SK-N-SH (cell line): ENCODE data around the gene CLASP1. TPM values are rescaled to one million over a fixed set of nuclear protein-coding genes. Genes with fewer than 3 reads are reported as not detected.
A peak's percentile ranks its signal among the peaks of the same experiment; 100 is the strongest.

Source experiments
- CTCF ChIA-PET: fragments of 300-600, 350-600 bp; formaldehyde crosslinking; extraction: SDS; loops from one replicate; lab custom pipeline; 2021; lab: Yijun Ruan, JAX
- POLR2A ChIA-PET: fragments of 350-600 bp; sonication (Branson Sonifier 250); formaldehyde crosslinking; extraction: SDS; loops from one replicate; lab custom pipeline; 2020; ENCODE audit warnings: antibody characterized with exemption, inconsistent platforms; lab: Yijun Ruan, JAX
- DNase-seq: peaks from one replicate; pipeline ENCODE4 v3.0.0; 2012
- H2AFZ ChIP-seq: fragments of 200-600 bp; sonication (generic); 2 replicates; pipeline ENCODE4 v1.8.1; 2016; ENCODE audit warnings: antibody characterized with exemption, mild to moderate bottlenecking, low read depth
- H3F3A ChIP-seq: fragments of 200-600 bp; sonication (generic); replicated peaks from 2 replicates; pipeline ENCODE3; 2016; ENCODE audit warnings: antibody characterized with exemption, mild to moderate bottlenecking; ENCODE audit not compliant: insufficient read depth
- H3K27ac ChIP-seq, 2 experiments: fragments of 200-500 bp in 1 of 2; fragments of 200-600 bp in 1 of 2; sonication (Bioruptor generic) in 1 of 2; sonication (generic), shearing (Covaris generic) in 1 of 2; 2 replicates each; pipeline versions ENCODE4 v1.5.1 to v1.6.1; 2014 to 2016; ENCODE audit warnings: low read depth in 2 of 2, inconsistent platforms in 1 of 2, low read length in 1 of 2, mild to moderate bottlenecking in 1 of 2, mixed read lengths in 1 of 2
- H3K27me3 ChIP-seq: fragments of 200-600 bp; sonication (generic), shearing (Covaris generic); 2 replicates; pipeline ENCODE4 v1.6.1; 2016; ENCODE audit warnings: mixed run types; ENCODE audit not compliant: insufficient read depth
- H3K36me3 ChIP-seq, 2 experiments: fragments of 200-500 bp in 1 of 2; fragments of 200-600 bp in 1 of 2; sonication (Bioruptor generic) in 1 of 2; sonication (generic) in 1 of 2; replicated peaks in 1 of 2; 2 replicates each; pipeline versions ENCODE3 to v1.5.1; 2014 to 2016; ENCODE audit warnings: low read length in 1 of 2, mild to moderate bottlenecking in 1 of 2; ENCODE audit not compliant: insufficient read depth in 2 of 2, control insufficient read depth in 1 of 2
- H3K4me1 ChIP-seq, 2 experiments: fragments of 200-500 bp in 1 of 2; fragments of 200-600 bp in 1 of 2; sonication (Bioruptor generic) in 1 of 2; sonication (generic), shearing (Covaris generic) in 1 of 2; 2 replicates each; pipeline versions ENCODE4 v1.5.1 to v1.6.1; 2014 to 2016; ENCODE audit warnings: low read depth in 1 of 2, low read length in 1 of 2, mixed run types in 1 of 2; ENCODE audit not compliant: insufficient read depth in 2 of 2, control insufficient read depth in 1 of 2
- H3K4me2 ChIP-seq: fragments of 200-600 bp; sonication (generic), shearing (Covaris generic); 2 replicates; pipeline ENCODE4 v1.6.1; 2017; ENCODE audit warnings: mixed run types
- H3K4me3 ChIP-seq, 2 experiments: fragments of 200-500 bp in 1 of 2; fragments of 200-600 bp in 1 of 2; sonication (Bioruptor generic) in 1 of 2; sonication (generic), shearing (Covaris generic) in 1 of 2; 2 replicates each; pipeline versions ENCODE4 v1.5.1 to v1.8.1; 2014 to 2016; ENCODE audit warnings: low read depth in 2 of 2, inconsistent platforms in 1 of 2, low read length in 1 of 2, mild to moderate bottlenecking in 1 of 2, mixed read lengths in 1 of 2, moderate library complexity in 1 of 2
- H3K79me2 ChIP-seq: fragments of 200-600 bp; sonication (generic); 2 replicates; pipeline ENCODE4 v1.8.1; 2017; ENCODE audit warnings: mild to moderate bottlenecking; ENCODE audit not compliant: insufficient read depth
- H3K9ac ChIP-seq: fragments of 200-600 bp; sonication (generic); 2 replicates; pipeline ENCODE4 v1.6.1; 2017; ENCODE audit warnings: mixed run types
- H3K9me2 ChIP-seq: fragments of 200-600 bp; sonication (generic); 2 replicates; pipeline ENCODE4 v1.6.1; 2017; ENCODE audit warnings: mixed run types
- H3K9me3 ChIP-seq: fragments of 200-600 bp; sonication (generic); 2 replicates; pipeline ENCODE4 v1.6.1; 2017; ENCODE audit warnings: mixed run types, mild to moderate bottlenecking, moderate library complexity
- H4K20me1 ChIP-seq: fragments of 200-600 bp; sonication (generic); 2 replicates; pipeline ENCODE4 v1.6.1; 2017; ENCODE audit warnings: mild to moderate bottlenecking, mixed run types; ENCODE audit not compliant: insufficient read depth
- CHD2 ChIP-seq: fragments of 150-350 bp; IDR thresholded peaks from 2 replicates; pipeline ENCODE4 v1.6.1; 2018; ENCODE audit warnings: low read length; ENCODE audit not compliant: partially characterized antibody
- ELF1 ChIP-seq: IDR thresholded peaks from 2 replicates; pipeline ENCODE4 v1.4.0; 2012
- EP300 ChIP-seq, 2 experiments: IDR thresholded peaks; 2 replicates each; pipeline versions ENCODE4 v1.4.0 to v1.6.1; 2012; ENCODE audit warnings: borderline replicate concordance in 1 of 2, low read depth in 1 of 2, low read length in 1 of 2
- EZH2phosphoT487 ChIP-seq: fragments of 200-600 bp; sonication (generic); IDR thresholded peaks from 2 replicates; pipeline ENCODE4 v1.6.1; 2017; ENCODE audit warnings: low read depth, mixed run types, mild to moderate bottlenecking, antibody characterized with exemption, moderate library complexity, borderline replicate concordance
- FOXM1 ChIP-seq: IDR thresholded peaks from 2 replicates; pipeline ENCODE4 v1.4.0; 2012; ENCODE audit warnings: low read depth, mild to moderate bottlenecking
- GABPA ChIP-seq: IDR thresholded peaks from 2 replicates; pipeline ENCODE4 v1.4.0; 2012; ENCODE audit warnings: low read depth, mild to moderate bottlenecking
- JUND ChIP-seq: IDR thresholded peaks from 2 replicates; pipeline ENCODE4 v1.4.0; 2012
- MEF2A ChIP-seq: IDR thresholded peaks from 2 replicates; pipeline ENCODE4 v1.4.0; 2012; ENCODE audit warnings: low read depth, borderline replicate concordance
- PBX3 ChIP-seq: IDR thresholded peaks from 2 replicates; pipeline ENCODE4; 2012
- RAD21 ChIP-seq: IDR thresholded peaks from 2 replicates; pipeline ENCODE4 v1.6.1; 2012; ENCODE audit warnings: mild to moderate bottlenecking, low read length
- RCOR1 ChIP-seq: fragments of 150-350 bp; IDR thresholded peaks from 2 replicates; pipeline ENCODE4 v1.6.1; 2017; ENCODE audit warnings: antibody characterized with exemption, low read length
- RFX5 ChIP-seq: IDR thresholded peaks from 2 replicates; pipeline ENCODE4 v1.6.1; 2012; ENCODE audit warnings: mild to moderate bottlenecking, improper control_type of control experiment, low read length
- RXRA ChIP-seq: IDR thresholded peaks from 2 replicates; pipeline ENCODE4 v1.4.0; 2012; ENCODE audit warnings: low read depth, mild to moderate bottlenecking, borderline replicate concordance
- SMC3 ChIP-seq: IDR thresholded peaks from 2 replicates; pipeline ENCODE4 v1.6.1; 2012; ENCODE audit warnings: low read depth, low read length, improper control_type of control experiment
- TCF12 ChIP-seq: IDR thresholded peaks from 2 replicates; pipeline ENCODE4 v1.4.0; 2012
- USF1 ChIP-seq: IDR thresholded peaks from 2 replicates; pipeline ENCODE4 v1.4.0; 2012; ENCODE audit warnings: low read depth, borderline replicate concordance
- WGBS: methylation state at CpG from one replicate; pipeline ENCODE4 v1.1.6; 2017; ENCODE audit warnings: low lambda C conversion rate; 5-methylcytosine and 5-hydroxymethylcytosine counted together
- polyA plus RNA-seq, 3 experiments: library from polyadenylated mRNA; depleted of rRNA; stranded (reverse); fragments of >200 nt; gene quantifications; 2 replicates each; pipeline ENCODE4 v1.2.3, GENCODE V29; 2012
- TF ChIP-seq, protein P1 (sequence below): fragments of 200-600 bp; sonication (generic); IDR thresholded peaks from 2 replicates; pipeline ENCODE4 v1.6.1; 2017; ENCODE audit warnings: antibody characterized with exemption, mild to moderate bottlenecking, moderate library complexity
- TF ChIP-seq, protein P2 (sequence below): fragments of 150-350 bp; IDR thresholded peaks from 2 replicates; pipeline ENCODE4 v1.6.1; 2016; ENCODE audit warnings: mild to moderate bottlenecking, low read depth, low read length

CLASP1 gene
- polyA plus RNA-seq, 1 of the 3 experiments (the other 2 are of a cell fraction): 4.9 TPM

DNA sequence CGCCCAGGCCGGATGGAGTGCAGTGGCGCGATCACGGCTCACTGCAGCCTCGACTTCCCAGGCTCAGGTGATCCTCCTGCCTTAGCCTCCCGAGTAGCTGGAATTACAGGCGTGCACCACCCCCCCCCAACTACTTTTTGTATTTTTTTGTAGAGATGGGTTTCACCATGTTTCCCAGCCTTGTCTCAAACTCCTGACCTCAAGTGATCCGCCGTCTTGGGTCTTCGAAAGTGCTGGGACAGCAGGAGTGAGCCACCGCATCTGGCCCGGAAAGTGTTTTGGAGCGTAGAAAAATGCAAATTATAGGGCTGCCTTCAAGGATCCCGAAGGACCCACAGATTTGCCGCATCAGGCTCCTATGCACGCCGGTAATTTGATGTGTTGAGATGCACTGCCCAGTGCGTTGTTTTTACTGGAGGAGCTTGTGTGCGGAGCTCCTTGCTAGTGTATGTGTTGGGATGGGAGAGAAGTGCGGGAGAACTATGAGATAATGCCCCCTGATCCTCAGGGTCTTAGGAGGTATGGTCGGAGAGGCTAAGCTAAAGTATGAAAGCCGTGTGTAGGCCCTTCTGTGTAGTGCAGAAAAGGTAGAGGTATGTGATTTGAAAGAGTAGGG is 1.2 kb upstream of the CLASP1 start:
- peaks cover 73% of the 10 kb centered on the region for H3K79me2 ChIP-seq
- TF ChIP-seq GABPA (no peak), RXRA (no peak), FOXM1 (no peak), CHD2 (no peak), EZH2phosphoT487 (no peak), RAD21 (no peak), RFX5 (no peak), SMC3 (no peak), TCF12 (no peak), MEF2A (no peak), PBX3 (no peak), JUND (no peak), EP300 (IDR thresholded peaks at IDR 0.05; ENCODE audit: borderline replicate concordance in 1 of 2, low read depth in 1 of 2, low read length in 1 of 2) (no peak), USF1 (no peak), ELF1 (no peak), RCOR1 (no peak)
- TF ChIP-seq, protein P1, sequence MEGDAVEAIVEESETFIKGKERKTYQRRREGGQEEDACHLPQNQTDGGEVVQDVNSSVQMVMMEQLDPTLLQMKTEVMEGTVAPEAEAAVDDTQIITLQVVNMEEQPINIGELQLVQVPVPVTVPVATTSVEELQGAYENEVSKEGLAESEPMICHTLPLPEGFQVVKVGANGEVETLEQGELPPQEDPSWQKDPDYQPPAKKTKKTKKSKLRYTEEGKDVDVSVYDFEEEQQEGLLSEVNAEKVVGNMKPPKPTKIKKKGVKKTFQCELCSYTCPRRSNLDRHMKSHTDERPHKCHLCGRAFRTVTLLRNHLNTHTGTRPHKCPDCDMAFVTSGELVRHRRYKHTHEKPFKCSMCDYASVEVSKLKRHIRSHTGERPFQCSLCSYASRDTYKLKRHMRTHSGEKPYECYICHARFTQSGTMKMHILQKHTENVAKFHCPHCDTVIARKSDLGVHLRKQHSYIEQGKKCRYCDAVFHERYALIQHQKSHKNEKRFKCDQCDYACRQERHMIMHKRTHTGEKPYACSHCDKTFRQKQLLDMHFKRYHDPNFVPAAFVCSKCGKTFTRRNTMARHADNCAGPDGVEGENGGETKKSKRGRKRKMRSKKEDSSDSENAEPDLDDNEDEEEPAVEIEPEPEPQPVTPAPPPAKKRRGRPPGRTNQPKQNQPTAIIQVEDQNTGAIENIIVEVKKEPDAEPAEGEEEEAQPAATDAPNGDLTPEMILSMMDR: no peak
- TF ChIP-seq, protein P2, sequence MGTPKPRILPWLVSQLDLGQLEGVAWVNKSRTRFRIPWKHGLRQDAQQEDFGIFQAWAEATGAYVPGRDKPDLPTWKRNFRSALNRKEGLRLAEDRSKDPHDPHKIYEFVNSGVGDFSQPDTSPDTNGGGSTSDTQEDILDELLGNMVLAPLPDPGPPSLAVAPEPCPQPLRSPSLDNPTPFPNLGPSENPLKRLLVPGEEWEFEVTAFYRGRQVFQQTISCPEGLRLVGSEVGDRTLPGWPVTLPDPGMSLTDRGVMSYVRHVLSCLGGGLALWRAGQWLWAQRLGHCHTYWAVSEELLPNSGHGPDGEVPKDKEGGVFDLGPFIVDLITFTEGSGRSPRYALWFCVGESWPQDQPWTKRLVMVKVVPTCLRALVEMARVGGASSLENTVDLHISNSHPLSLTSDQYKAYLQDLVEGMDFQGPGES: no peak
- TF ChIP-seq, all 33 proteins: peak for 0
- POLR2A ChIA-PET: interaction anchor here (0.5 to 3.5 kb wide), 9 partner anchors 10 to 119 kb away, joined by 3 to 38 read pairs (median 4); partner anchors contain the start of gene RNU4ATAC
- H3F3A ChIP-seq: peaks cover 5% of the 10 kb centered on the region
- H3K9ac ChIP-seq: peak overlapping the region; percentile 84
- H3K9me3 ChIP-seq: no peaks in the 10 kb centered on the region
- WGBS: 2% methylated on average over 19 of the region's 23 CpGs
- peak overlapping the region; percentile 84 for H3K4me2 ChIP-seq
- peak; percentile 20 for DNase-seq
- peak overlapping the region; percentile 95 to 98 for H3K27ac ChIP-seq
- CTCF ChIA-PET: interaction anchor here (0.7 to 1.4 kb wide), 5 partner anchors 44 to 120 kb away, joined by 3 to 5 read pairs (median 4); partner anchors contain the start of gene RNU4ATAC
- H4K20me1 ChIP-seq: no peaks in the 10 kb centered on the region
- H2AFZ ChIP-seq: peak overlapping the region; percentile 95
- H3K4me3 ChIP-seq: peak overlapping the region; percentile 78 to 86
- H3K9me2 ChIP-seq: no peaks in the 10 kb centered on the region
- peaks cover 2 to 7% of the 10 kb centered on the region in 2 experiments for H3K36me3 ChIP-seq
- H3K27me3 ChIP-seq: no peaks in the 10 kb centered on the region
- peaks cover 4 to 5% of the 10 kb centered on the region in 2 experiments; a peak in 2 of 4 replicates for H3K4me1 ChIP-seq
